H9 (cell line): ENCODE data around the gene HPCAL1. TPM values are rescaled to one million over a fixed set of nuclear protein-coding genes. Genes with fewer than 3 reads are reported as not detected.

Experiments used
- DNase-seq: peaks from one replicate; pipeline ENCODE4 v3.0.0-alpha.2; 2017
- H2AFZ ChIP-seq: one replicate; pipeline ENCODE4 v1.6.1; 2013; ENCODE audit warnings: mild to moderate bottlenecking, low read length, control low read depth, moderate library complexity
- H2AK5ac ChIP-seq: 2 replicates; pipeline ENCODE4 v1.6.1; 2013; ENCODE audit warnings: low read length, control low read depth, mixed read lengths; ENCODE audit not compliant: insufficient read length
- H2BK120ac ChIP-seq: one replicate; pipeline ENCODE4 v1.6.1; 2013; ENCODE audit warnings: low read depth, mild to moderate bottlenecking, low read length, control low read depth, inconsistent platforms; ENCODE audit not compliant: poor library complexity, severe bottlenecking
- H2BK12ac ChIP-seq: 2 replicates; pipeline ENCODE4 v1.6.1; 2013; ENCODE audit warnings: low read length, control low read depth, mixed read lengths, low read depth; ENCODE audit not compliant: insufficient read length
- H2BK15ac ChIP-seq: 2 replicates; pipeline ENCODE4 v1.6.1; 2013; ENCODE audit warnings: low read depth, low read length, control low read depth
- H2BK20ac ChIP-seq: one replicate; pipeline ENCODE4 v1.6.1; 2013; ENCODE audit warnings: low read depth, mild to moderate bottlenecking, low read length, control low read depth, inconsistent platforms; ENCODE audit not compliant: poor library complexity, severe bottlenecking
- H2BK5ac ChIP-seq: 2 replicates; pipeline ENCODE4 v1.6.1; 2013; ENCODE audit warnings: low read length, control low read depth, mixed read lengths; ENCODE audit not compliant: insufficient read length
- H3K14ac ChIP-seq: 2 replicates; pipeline ENCODE4 v1.6.1; 2013; ENCODE audit warnings: low read length, control low read depth; ENCODE audit not compliant: insufficient read depth
- H3K18ac ChIP-seq: 2 replicates; pipeline ENCODE4 v1.6.1; 2013; ENCODE audit warnings: low read depth, mild to moderate bottlenecking, mixed read lengths, low read length, control low read depth; ENCODE audit not compliant: insufficient read length
- H3K23ac ChIP-seq: 2 replicates; pipeline ENCODE4 v1.6.1; 2013; ENCODE audit warnings: low read length, control low read depth, mixed read lengths, low read depth; ENCODE audit not compliant: insufficient read length
- H3K23me2 ChIP-seq: 2 replicates; pipeline ENCODE4 v1.6.1; 2013; ENCODE audit warnings: low read depth, mild to moderate bottlenecking, mixed read lengths, low read length, control low read depth; ENCODE audit not compliant: insufficient read length, poor library complexity, severe bottlenecking
- H3K27ac ChIP-seq: 2 replicates; pipeline ENCODE4 v1.5.1; 2013; ENCODE audit warnings: low read length, control low read depth, mixed read lengths, low read depth; ENCODE audit not compliant: insufficient read length
- H3K27me3 ChIP-seq: 2 replicates; pipeline ENCODE4 v1.6.1; 2013; ENCODE audit warnings: low read length, control low read depth, inconsistent platforms; ENCODE audit not compliant: insufficient read depth
- H3K4ac ChIP-seq: 2 replicates; pipeline ENCODE4 v1.6.1; 2013; ENCODE audit warnings: low read depth, mild to moderate bottlenecking, control low read depth, inconsistent platforms, low read length, moderate library complexity
- H3K4me1 ChIP-seq: 2 replicates; pipeline ENCODE4 v1.6.1; 2013; ENCODE audit warnings: low read length, control low read depth, inconsistent platforms; ENCODE audit not compliant: insufficient read depth
- H3K4me2 ChIP-seq: 2 replicates; pipeline ENCODE4 v1.6.1; 2013; ENCODE audit warnings: low read length, control low read depth, mixed read lengths; ENCODE audit not compliant: insufficient read length, insufficient read depth
- H3K56ac ChIP-seq: 2 replicates; pipeline ENCODE4 v1.6.1; 2013; ENCODE audit warnings: low read depth, mild to moderate bottlenecking, mixed read lengths, low read length, control low read depth; ENCODE audit not compliant: insufficient read length
- H3K79me1 ChIP-seq: 2 replicates; pipeline ENCODE4 v1.6.1; 2013; ENCODE audit warnings: low read depth, mild to moderate bottlenecking, moderate library complexity, low read length, control low read depth, inconsistent platforms; ENCODE audit not compliant: insufficient read depth, poor library complexity, severe bottlenecking
- H3K79me2 ChIP-seq: 2 replicates; pipeline ENCODE4 v1.6.1; 2013; ENCODE audit warnings: low read length, control low read depth, inconsistent platforms; ENCODE audit not compliant: insufficient read depth
- H3K9ac ChIP-seq: 2 replicates; pipeline ENCODE4 v1.6.1; 2013; ENCODE audit warnings: low read length, control low read depth, mixed read lengths; ENCODE audit not compliant: insufficient read length; ENCODE audit errors: extremely low read depth
- H3K9me3 ChIP-seq: one replicate; pipeline ENCODE4 v1.6.1; 2013; ENCODE audit warnings: low read depth, low read length, inconsistent platforms; ENCODE audit not compliant: control insufficient read depth
- H3T11ph ChIP-seq: one replicate; pipeline ENCODE4 v1.6.1; 2013; ENCODE audit warnings: mild to moderate bottlenecking, low read length, control low read depth, inconsistent platforms
- H4K20me1 ChIP-seq: one replicate; pipeline ENCODE4 v1.6.1; 2013; ENCODE audit not compliant: control insufficient read depth, insufficient read length, insufficient read depth
- H4K5ac ChIP-seq: 2 replicates; pipeline ENCODE4 v1.6.1; 2013; ENCODE audit warnings: low read depth, mild to moderate bottlenecking, mixed read lengths, low read length, control low read depth; ENCODE audit not compliant: insufficient read length
- H4K8ac ChIP-seq: replicated peaks from 2 replicates; pipeline ENCODE4 v1.6.1; 2013; ENCODE audit warnings: low read length, control low read depth, mixed read lengths, low read depth; ENCODE audit not compliant: insufficient read length
- H4K91ac ChIP-seq: 2 replicates; pipeline ENCODE4 v1.6.1; 2013; ENCODE audit warnings: low read depth, mild to moderate bottlenecking, moderate library complexity, mixed read lengths, low read length, control low read depth; ENCODE audit not compliant: insufficient read length
- H3K27ac Mint-ChIP-seq, 3 experiments: 2 replicates in 2 of 3; 3 replicates in 1 of 3; pipeline ENCODE4 v1.8.0; 2020 to 2021; ENCODE audit warnings: mixed read lengths in 3 of 3, mild to moderate bottlenecking in 1 of 3, moderate library complexity in 1 of 3
- H3K27me3 Mint-ChIP-seq: 2 replicates; pipeline ENCODE4 v1.8.0; 2021; ENCODE audit warnings: low read depth, mild to moderate bottlenecking, moderate library complexity, mixed read lengths
- H3K36me3 Mint-ChIP-seq, 3 experiments: 2 replicates in 2 of 3; 3 replicates in 1 of 3; pipeline ENCODE4 v1.8.0; 2020 to 2021; ENCODE audit warnings: low read depth in 3 of 3, mixed read lengths in 3 of 3; ENCODE audit not compliant: insufficient read depth in 1 of 3
- H3K4me1 Mint-ChIP-seq, 2 experiments: 2 replicates each; pipeline ENCODE4 v1.8.0; 2020; ENCODE audit warnings: mixed read lengths in 2 of 2
- H3K4me3 Mint-ChIP-seq, 2 experiments: 2 replicates in 1 of 2; 3 replicates in 1 of 2; pipeline ENCODE4 v1.8.0; 2020 to 2021; ENCODE audit warnings: mild to moderate bottlenecking in 2 of 2, mixed read lengths in 2 of 2, moderate library complexity in 1 of 2
- H3K9me3 Mint-ChIP-seq, 2 experiments: 2 replicates in 1 of 2; 3 replicates in 1 of 2; pipeline ENCODE4 v1.8.0; 2020; ENCODE audit warnings: mild to moderate bottlenecking in 2 of 2, mixed read lengths in 2 of 2, moderate library complexity in 1 of 2
- WGBS: extraction: QIAGEN DNeasy Blood & Tissue Kit; methylation state at CpG from one replicate; pipeline ENCODE4 v1.1.7; 2013; ENCODE audit warnings: missing lambda C conversion rate, low lambda C conversion rate, mixed read lengths; ENCODE audit not compliant: insufficient read length; ENCODE audit errors: extremely low coverage; 5-methylcytosine and 5-hydroxymethylcytosine counted together
- total RNA-seq: library from RNA; stranded (reverse); gene quantifications from 2 replicates; pipeline ENCODE4 v1.2.1, GENCODE V29; 2021
- TF ChIP-seq, protein P1 (sequence below): fragments of 200-600 bp; sonication (generic); conservative IDR thresholded peaks from 3 replicates; pipeline ENCODE4 v1.8.0; 2021; ENCODE audit warnings: antibody characterized with exemption, mild to moderate bottlenecking

The HPCAL1 gene
- total RNA-seq, 1 experiment from 2014 or later: 4.7 TPM

GRCh38 chr2:10452312-10452711 lies 149.6 kb downstream of the HPCAL1 start:
- peaks cover 17% of the 10 kb centered on the region for H3K27me3 Mint-ChIP-seq
- no peak overlapping the region for H2AFZ ChIP-seq
- no peak overlapping the region for H3K56ac ChIP-seq

More at GRCh38 chr2:10452312-10452711, 149.6 kb downstream of the HPCAL1 start:
- no peak overlapping the region for H3K27ac ChIP-seq
- H3K9me3 ChIP-seq: no peaks in the 10 kb centered on the region
- no peak overlapping the region; a peak in 1 of 7 replicates for H3K27ac Mint-ChIP-seq
- no peak overlapping the region for H2BK120ac ChIP-seq
- H3K4me1 ChIP-seq: no peaks in the 10 kb centered on the region; the same call in 1 of the 2 replicates
- TF ChIP-seq, protein P1, sequence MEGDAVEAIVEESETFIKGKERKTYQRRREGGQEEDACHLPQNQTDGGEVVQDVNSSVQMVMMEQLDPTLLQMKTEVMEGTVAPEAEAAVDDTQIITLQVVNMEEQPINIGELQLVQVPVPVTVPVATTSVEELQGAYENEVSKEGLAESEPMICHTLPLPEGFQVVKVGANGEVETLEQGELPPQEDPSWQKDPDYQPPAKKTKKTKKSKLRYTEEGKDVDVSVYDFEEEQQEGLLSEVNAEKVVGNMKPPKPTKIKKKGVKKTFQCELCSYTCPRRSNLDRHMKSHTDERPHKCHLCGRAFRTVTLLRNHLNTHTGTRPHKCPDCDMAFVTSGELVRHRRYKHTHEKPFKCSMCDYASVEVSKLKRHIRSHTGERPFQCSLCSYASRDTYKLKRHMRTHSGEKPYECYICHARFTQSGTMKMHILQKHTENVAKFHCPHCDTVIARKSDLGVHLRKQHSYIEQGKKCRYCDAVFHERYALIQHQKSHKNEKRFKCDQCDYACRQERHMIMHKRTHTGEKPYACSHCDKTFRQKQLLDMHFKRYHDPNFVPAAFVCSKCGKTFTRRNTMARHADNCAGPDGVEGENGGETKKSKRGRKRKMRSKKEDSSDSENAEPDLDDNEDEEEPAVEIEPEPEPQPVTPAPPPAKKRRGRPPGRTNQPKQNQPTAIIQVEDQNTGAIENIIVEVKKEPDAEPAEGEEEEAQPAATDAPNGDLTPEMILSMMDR: no peak
- 0 out of 2 replicates have a peak, but pooled peaks cover under 1% of the 10 kb centered on the region for H3K79me2 ChIP-seq
- no peak overlapping the region for H3T11ph ChIP-seq
- H4K8ac ChIP-seq: no peak overlapping the region
- no peak overlapping the region for H3K18ac ChIP-seq
- H3K36me3 Mint-ChIP-seq: peaks cover 0 to under 1% (median 0%) of the 10 kb centered on the region in 3 experiments; a peak in 3 of 7 replicates
- H4K20me1 ChIP-seq: no peaks in the 10 kb centered on the region
- H3K4ac ChIP-seq: no peak overlapping the region
- DNase-seq: no peak
- peaks cover 15 to 23% of the 10 kb centered on the region in 2 experiments for H3K4me1 Mint-ChIP-seq
- no peak overlapping the region for H3K9ac ChIP-seq
- H2BK12ac ChIP-seq: no peak overlapping the region
- H3K79me1 ChIP-seq: no peaks in the 10 kb centered on the region
- H2AK5ac ChIP-seq: no peak overlapping the region
- no peak overlapping the region for H3K4me3 Mint-ChIP-seq
- H2BK20ac ChIP-seq: no peak overlapping the region
- H3K23ac ChIP-seq: no peak overlapping the region
- H2BK5ac ChIP-seq: no peak overlapping the region
- H4K5ac ChIP-seq: no peak overlapping the region
- no peak overlapping the region for H2BK15ac ChIP-seq
- no peak overlapping the region for H3K14ac ChIP-seq
- peaks cover 6% of the 10 kb centered on the region for H3K23me2 ChIP-seq
- no peak overlapping the region for H4K91ac ChIP-seq
- H3K4me2 ChIP-seq: no peak overlapping the region
- no CpG with 5 or more reads among the region's 3 CpGs for WGBS
- H3K27me3 ChIP-seq: peaks cover 1% of the 10 kb centered on the region; the same call in 1 of the 2 replicates
- H3K9me3 Mint-ChIP-seq: no peaks in the 10 kb centered on the region
